BE2C (cell line): Measurements from ENCODE around the gene EXOC6B.

ENCODE experiments used
- DNase-seq: peaks from one replicate; pipeline ENCODE4 v3.0.0-alpha.2; 2020
- H3K27me3 ChIP-seq: fragments of 250-450 bp; sonication (Bioruptor Pico); 2 replicates; pipeline ENCODE4 v1.5.1; 2020; ENCODE audit warnings: mild to moderate bottlenecking
- H3K36me3 ChIP-seq: fragments of 250-450 bp; sonication (Bioruptor Pico); 2 replicates; pipeline ENCODE4 v1.5.1; 2020; ENCODE audit warnings: mild to moderate bottlenecking
- H3K4me1 ChIP-seq: fragments of 250-450 bp; sonication (Bioruptor Pico); 2 replicates; pipeline ENCODE4 v1.5.1; 2020
- H3K4me3 ChIP-seq: 2 replicates; pipeline ENCODE4 v1.5.1; 2011; ENCODE audit warnings: low read depth, low read length
- H3K9me3 ChIP-seq: fragments of 250-450 bp; sonication (Bioruptor Pico); 2 replicates; pipeline ENCODE4 v1.5.1; 2020
- CTCF ChIP-seq: IDR thresholded peaks from 2 replicates; pipeline ENCODE4 v1.5.1; 2012; ENCODE audit warnings: mild to moderate bottlenecking, low read depth, low read length

Gene EXOC6B

GRCh38 chr2:72862239-72862988, 36.6 kb upstream of the EXOC6B start:
- Histone ChIP-seq H3K27me3 (peaks cover 8% of the 10 kb centered on the region; the same call in 1 of the 2 replicates), H3K4me1 (no peaks in the 10 kb centered on the region), H3K9me3 (no peaks in the 10 kb centered on the region), H3K4me3 (peak overlapping the region; percentile 32), H3K36me3 (no peaks in the 10 kb centered on the region)
- DNase-seq: peak; percentile 82
- TF ChIP-seq CTCF: peak; percentile 84

GRCh38 chr2:72859831-72860262, 34.0 kb upstream of the EXOC6B start:
- Histone ChIP-seq H3K4me1 (no peaks in the 10 kb centered on the region), H3K4me3 (no peak overlapping the region), H3K9me3 (no peaks in the 10 kb centered on the region), H3K36me3 (no peaks in the 10 kb centered on the region), H3K27me3 (peaks cover 8% of the 10 kb centered on the region; the same call in 1 of the 2 replicates)
- DNase-seq: peak; percentile 37
- peak; percentile 61 for TF ChIP-seq CTCF

- TF ChIP-seq CTCF: no peak
- Histone ChIP-seq H3K9me3 (no peaks in the 10 kb centered on the region), H3K27me3 (no peaks in the 10 kb centered on the region), H3K36me3 (no peaks in the 10 kb centered on the region), H3K4me3 (no peak overlapping the region), H3K4me1 (no peaks in the 10 kb centered on the region)
- no peak for DNase-seq
These were observed 25.5 kb upstream of the EXOC6B start for GRCh38 chr2:72851333-72851732.

GRCh38 chr2:72849138-72849462, 23.3 kb upstream of the EXOC6B start:
- H3K27me3 ChIP-seq: no peaks in the 10 kb centered on the region
- H3K4me3 ChIP-seq: no peak overlapping the region
- H3K9me3 ChIP-seq: no peaks in the 10 kb centered on the region
- DNase-seq: no peak
- TF ChIP-seq CTCF: no peak
- no peaks in the 10 kb centered on the region for H3K4me1 ChIP-seq
- H3K36me3 ChIP-seq: no peaks in the 10 kb centered on the region

- no peak for TF ChIP-seq CTCF
- no peaks in the 10 kb centered on the region for H3K4me1 ChIP-seq
- H3K27me3 ChIP-seq: no peaks in the 10 kb centered on the region
- DNase-seq: no peak
- no peak overlapping the region for H3K4me3 ChIP-seq
- H3K9me3 ChIP-seq: no peaks in the 10 kb centered on the region
- no peaks in the 10 kb centered on the region for H3K36me3 ChIP-seq
These were observed 22.8 kb upstream of the EXOC6B start for GRCh38 chr2:72848436-72849137.
